Upper lobe of left lung (tissue), 6 donors: ENCODE measurements around the gene RAI14. TPM values are rescaled to one million over a fixed set of nuclear protein-coding genes. Genes with fewer than 3 reads are reported as not detected.

ENCODE experiments used
- ATAC-seq, 2 donors: fragments of 200-7000 bp; cut with Tn5 transposase; one replicate each; pipeline ENCODE4 v1.9.1; 2022; ENCODE audit warnings: mild to moderate bottlenecking in 2 of 2, moderate library complexity in 2 of 2; ENCODE audit not compliant: low FRiP score in 2 of 2
- DNase-seq, 2 donors: peaks; one replicate each; pipeline ENCODE4 v3.0.0-alpha.2; 2019 to 2020
- H3K27ac ChIP-seq, 4 donors: fragments of 200-600 bp; sonication (generic); one replicate each; pipeline ENCODE4 v1.5.1; 2016 to 2019
- H3K27me3 ChIP-seq, 4 donors: fragments of 200-600 bp; sonication (generic); one replicate each; pipeline ENCODE4 v1.5.1; 2017 to 2019
- H3K36me3 ChIP-seq, 4 donors: fragments of 200-600 bp; sonication (generic); one replicate each; pipeline ENCODE4 v1.5.1; 2016 to 2019
- H3K4me1 ChIP-seq, 4 donors: fragments of 200-600 bp; sonication (generic); one replicate each; pipeline ENCODE4 v1.5.1; 2018 to 2019
- H3K4me3 ChIP-seq, 4 donors: fragments of 200-600 bp; sonication (generic); one replicate each; pipeline ENCODE4 v1.5.1; 2017 to 2019; ENCODE audit warnings: mild to moderate bottlenecking in 2 of 4, moderate library complexity in 1 of 4
- H3K9me3 ChIP-seq, 4 donors: fragments of 200-600 bp; sonication (generic); one replicate each; pipeline ENCODE4 v1.5.1; 2018 to 2019
- CTCF ChIP-seq, 6 experiments: fragments of 450-650 bp in 4 of 6; fragments of 200-600 bp in 2 of 6; sonication (generic) in 2 of 6; IDR thresholded peaks; one replicate each; pipeline ENCODE4 v1.5.1; 2016 to 2019; ENCODE audit warnings: antibody characterized with exemption in 6 of 6
- EP300 ChIP-seq, 4 donors: sonication (generic); formaldehyde crosslinking; IDR thresholded peaks; one replicate each; pipeline ENCODE4 v1.5.1; 2017; ENCODE audit warnings: antibody characterized with exemption in 4 of 4, control low read depth in 2 of 4
- POLR2A ChIP-seq, 4 donors: fragments of 450-650 bp; IDR thresholded peaks; one replicate each; pipeline ENCODE4 v1.5.1; 2016 to 2017; ENCODE audit warnings: antibody characterized with exemption in 4 of 4, mild to moderate bottlenecking in 2 of 4
- POLR2AphosphoS5 ChIP-seq, 2 donors: sonication (generic); formaldehyde crosslinking; IDR thresholded peaks; one replicate each; pipeline ENCODE4 v1.5.1; 2017; ENCODE audit warnings: antibody characterized with exemption in 2 of 2
- WGBS, 2 donors: methylation state at CpG; one replicate each; pipeline ENCODE4 v1.1.5; 2017 to 2018; 5-methylcytosine and 5-hydroxymethylcytosine counted together
- total RNA-seq, 6 donors: library from RNA; depleted of rRNA in 4 of 6; stranded (reverse); fragments of >200 nt in 4 of 6; gene quantifications; one replicate each; pipeline versions ENCODE4 v1.1.0 to v1.2.1, GENCODE V29; 2016 to 2021
- donor health status: DM: no; HTN: no; CAD: no; lungs with moderate emphysema.
- donor health status: DM: no; HTN: yes; CAD: no; lungs with severe emphysema.

RAI14 gene
- total RNA-seq, 6 donors from 2014 or later, result 34.0 to 88.6 (median 67.9) TPM

- DNase-seq (no peak), ATAC-seq (peak in 1 of 2 donors; percentile 21)
- H3K4me1 ChIP-seq, result peaks cover 3 to 20% (median 13%) of the 10 kb centered on the region in 4 donors
- peak overlapping the region in 2 of 4 donors; percentile 68 to 70 for H3K27ac ChIP-seq
- H3K9me3 ChIP-seq, result no peaks in the 10 kb centered on the region
- no peak overlapping the region for H3K4me3 ChIP-seq
- H3K27me3 ChIP-seq, result no peaks in the 10 kb centered on the region
- WGBS, 2 donors, result 88 to 90% methylated on average over 7 of the region's 7 CpGs
- TF ChIP-seq CTCF (IDR thresholded peaks at IDR 0.05), result no peak
- H3K36me3 ChIP-seq, result peaks cover 0 to 9% (median 4%) of the 10 kb centered on the region in 4 donors
Observed at GRCh38 chr5:34688015-34688810, 32.1 kb downstream of the RAI14 start.

GRCh38 chr5:34690301-34690700 lies 34.2 kb downstream of the RAI14 start:
- WGBS, 2 donors, result 68 to 81% methylated on average over 8 of the region's 8 CpGs

GRCh38 chr5:34690898-34691297 lies 34.8 kb downstream of the RAI14 start:
- peaks cover 0 to 9% (median 4%) of the 10 kb centered on the region in 4 donors for H3K36me3 ChIP-seq
- ATAC-seq (no peak), DNase-seq (no peak)
- no peak for TF ChIP-seq EP300 (IDR thresholded peaks at IDR 0.05)
- TF ChIP-seq POLR2A (IDR thresholded peaks at IDR 0.05), result no peak
- no peak for TF ChIP-seq POLR2AphosphoS5 (IDR thresholded peaks at IDR 0.05)
- TF ChIP-seq CTCF (IDR thresholded peaks at IDR 0.05), result no peak
- H3K27me3 ChIP-seq, result no peaks in the 10 kb centered on the region
- H3K4me3 ChIP-seq, result no peak overlapping the region
- no peak overlapping the region for H3K27ac ChIP-seq
- H3K4me1 ChIP-seq, result peaks cover 5 to 28% (median 16%) of the 10 kb centered on the region in 4 donors
- WGBS, 2 donors, result 85 to 86% methylated on average over 2 of the region's 2 CpGs
- no peaks in the 10 kb centered on the region for H3K9me3 ChIP-seq

More at GRCh38 chr5:34690301-34690700, 34.2 kb downstream of the RAI14 start:
- Histone ChIP-seq H3K27me3 (no peaks in the 10 kb centered on the region), H3K9me3 (no peaks in the 10 kb centered on the region), H3K36me3 (peaks cover 0 to 9% (median 4%) of the 10 kb centered on the region in 4 donors), H3K27ac (no peak overlapping the region), H3K4me3 (no peak overlapping the region), H3K4me1 (peaks cover 5 to 22% (median 15%) of the 10 kb centered on the region in 4 donors)
- no peak for TF ChIP-seq CTCF (IDR thresholded peaks at IDR 0.05)
- no peak for TF ChIP-seq POLR2AphosphoS5 (IDR thresholded peaks at IDR 0.05)
- TF ChIP-seq EP300 (IDR thresholded peaks at IDR 0.05), result no peak
- no peak for TF ChIP-seq POLR2A (IDR thresholded peaks at IDR 0.05)
- no peak for DNase-seq
- no peak for ATAC-seq

GRCh38 chr5:34691326-34691725 lies 35.2 kb downstream of the RAI14 start:
- peaks cover 5 to 30% (median 15%) of the 10 kb centered on the region in 4 donors for H3K4me1 ChIP-seq
- H3K36me3 ChIP-seq, result peaks cover 0 to 9% (median 4%) of the 10 kb centered on the region in 4 donors
- no peak overlapping the region for H3K4me3 ChIP-seq
- H3K27ac ChIP-seq, result no peak overlapping the region
- ATAC-seq (no peak), DNase-seq (no peak)
- H3K9me3 ChIP-seq, result no peaks in the 10 kb centered on the region
- WGBS, 2 donors, result 54 to 60% methylated on average over 6 of the region's 6 CpGs
- H3K27me3 ChIP-seq, result no peaks in the 10 kb centered on the region
- no peak for TF ChIP-seq EP300 (IDR thresholded peaks at IDR 0.05)
- no peak for TF ChIP-seq POLR2AphosphoS5 (IDR thresholded peaks at IDR 0.05)
- no peak for TF ChIP-seq POLR2A (IDR thresholded peaks at IDR 0.05)
- TF ChIP-seq CTCF (IDR thresholded peaks at IDR 0.05), result no peak
